DMS153 (cell line): ENCODE measurements around the gene HOMER2.
A peak's percentile ranks its signal among the peaks of the same experiment; 100 is the strongest.
"Not testable (repeated sequence)": the region's sequence is repeated elsewhere in the genome, so short reads cannot be mapped to it uniquely, and the experiment has no call there.

Experiments used
- DNase-seq: peaks from one replicate; lab custom pipeline; 2025; lab: John Stamatoyannopoulos, UW

The HOMER2 gene

DNA sequence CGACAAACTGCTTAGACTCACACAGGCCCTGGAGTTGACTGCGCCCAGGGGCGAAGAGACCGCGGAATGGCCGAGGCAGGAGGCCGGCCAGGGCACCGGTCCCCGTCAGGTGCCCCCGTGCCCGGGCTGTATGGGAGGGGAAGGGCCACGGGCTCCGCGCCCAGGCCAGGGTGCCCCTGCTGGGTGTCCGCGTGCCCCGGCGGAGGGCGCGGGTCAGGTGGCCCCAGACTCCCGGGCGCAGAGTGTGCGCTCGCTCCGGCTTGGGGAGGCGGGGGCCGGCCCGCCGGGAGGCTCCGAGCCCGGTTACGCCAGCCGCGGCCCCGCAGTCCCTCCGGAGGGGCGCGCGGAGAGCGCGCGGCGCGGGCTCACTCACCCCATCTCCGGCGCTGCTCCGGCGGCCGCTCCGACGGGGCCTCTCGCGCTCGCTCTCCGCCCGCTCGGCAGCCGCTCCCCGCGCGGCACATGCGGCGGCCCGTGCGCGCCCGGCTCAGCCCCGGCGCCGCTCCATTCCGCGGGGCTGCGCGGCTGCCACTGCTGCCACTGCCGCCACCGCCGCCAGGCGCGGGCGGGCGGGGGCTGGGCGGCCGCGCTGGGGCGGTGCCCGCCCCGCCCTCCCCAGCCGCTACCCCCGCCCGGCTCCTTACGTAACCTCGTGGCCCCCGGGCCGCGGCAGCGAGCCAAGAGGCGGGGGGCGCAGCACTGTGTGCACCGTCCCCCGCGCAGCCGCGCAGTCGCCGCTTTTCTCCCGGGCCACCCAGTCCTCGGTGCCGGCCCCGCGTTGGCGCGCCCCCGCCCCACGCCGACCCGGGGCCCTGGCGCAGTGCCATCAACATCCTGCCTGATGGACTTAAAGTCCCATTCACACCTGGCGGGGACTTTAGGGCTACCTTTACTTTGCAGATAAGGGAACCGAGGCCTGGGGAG is at the start of gene HOMER2:
HOMER2 (minus strand) TSS at position 563 of the 924 bp plus-strand sequence; CDS start at position 378, 185 bp downstream.
- DNase-seq, result no peak

DNA sequence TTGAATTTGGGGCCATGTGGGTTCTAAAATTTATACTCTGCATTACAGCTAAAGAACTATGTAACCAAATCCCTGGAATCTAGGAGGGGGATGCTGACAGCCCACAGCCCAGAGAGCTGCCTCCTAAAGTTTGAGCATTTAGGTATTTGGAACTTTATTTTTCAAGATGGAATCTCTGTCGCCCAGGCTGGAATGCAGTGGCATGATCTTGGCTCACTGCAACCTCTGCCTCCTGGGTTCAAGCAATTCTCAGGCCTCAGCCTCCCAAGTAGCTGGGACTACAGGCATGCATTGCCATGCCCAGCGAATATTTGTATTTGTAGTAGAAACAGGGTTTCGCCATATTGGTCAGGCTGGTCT is 48.1 kb upstream of the HOMER2 start:
- not testable (repeated sequence) for DNase-seq

DNA sequence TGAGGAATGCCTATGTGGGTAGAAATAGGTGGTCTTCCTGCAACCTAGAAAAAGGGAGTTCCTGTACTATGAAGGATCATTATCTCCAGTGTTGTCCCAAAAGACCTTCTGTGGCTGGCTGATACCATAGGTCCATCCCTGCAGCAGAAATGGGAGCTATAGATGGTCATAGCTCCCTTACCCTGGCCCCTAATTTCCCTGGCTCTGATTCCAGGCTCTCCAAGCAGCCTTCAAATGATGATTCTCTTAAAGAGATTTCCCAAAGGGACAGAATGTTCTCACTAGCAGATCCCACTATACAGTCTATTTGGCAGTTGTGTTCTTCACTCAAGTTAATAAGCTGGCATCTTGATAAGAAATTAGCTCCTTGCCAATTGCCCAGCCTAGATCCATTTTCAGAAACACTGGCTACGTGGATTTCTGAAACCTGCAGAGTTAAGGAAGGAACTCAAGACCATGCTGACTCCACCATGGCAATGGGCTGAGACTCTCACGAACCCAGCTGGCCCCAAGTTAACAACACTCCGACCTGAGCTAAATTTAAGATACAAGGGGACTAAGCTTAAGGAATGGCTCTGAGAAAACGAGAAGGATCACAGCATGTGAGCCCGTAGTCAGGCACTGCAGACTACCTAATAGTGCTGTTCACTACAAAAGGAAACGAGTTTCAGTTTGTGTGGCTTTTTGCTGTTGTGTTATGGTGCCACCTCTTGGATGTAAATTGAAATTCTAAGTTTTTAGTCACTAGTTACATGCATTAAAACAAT is 47.6 kb upstream of the HOMER2 start:
- peak; percentile 0 for DNase-seq

DNA sequence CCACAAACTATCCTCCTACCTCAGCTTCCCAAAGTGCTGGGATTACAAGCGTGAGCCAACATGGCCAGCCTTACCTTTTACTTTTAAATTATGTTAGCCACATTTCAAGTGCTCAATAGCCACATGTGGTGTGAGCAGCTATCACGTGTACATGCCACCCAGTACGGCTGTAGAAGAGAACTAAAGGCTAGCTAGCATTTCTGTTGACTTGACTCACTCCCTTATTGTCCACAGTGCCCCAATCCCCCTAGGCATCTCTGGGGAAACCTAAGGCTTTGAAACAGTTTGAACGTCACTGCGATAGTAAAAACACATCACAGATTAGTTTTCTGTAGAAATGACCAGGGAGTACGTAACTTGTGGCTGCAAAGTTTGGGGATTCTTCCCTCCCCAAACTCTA is 46.9 kb upstream of the HOMER2 start:
- no peak for DNase-seq

DNA sequence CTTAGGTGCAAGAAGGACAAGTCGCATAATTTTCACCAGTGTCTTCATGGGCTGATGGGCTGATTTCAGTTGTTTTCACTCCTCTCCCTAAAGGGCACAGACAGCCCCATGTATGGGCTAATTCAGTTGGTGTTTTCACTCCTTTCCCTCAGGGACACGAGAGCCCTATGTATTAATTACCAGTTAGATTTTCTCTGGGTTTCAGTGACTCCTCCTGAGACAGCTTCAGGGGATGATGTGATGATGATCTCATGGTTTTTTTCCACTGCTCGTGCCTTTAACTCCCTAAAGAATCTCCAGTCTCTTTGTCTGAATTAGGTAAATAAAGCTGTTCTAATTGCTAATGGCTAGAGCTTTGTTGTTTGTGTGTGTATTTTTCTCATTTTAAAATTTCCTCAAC is 43.4 kb upstream of the HOMER2 start:
- no peak for DNase-seq

DNA sequence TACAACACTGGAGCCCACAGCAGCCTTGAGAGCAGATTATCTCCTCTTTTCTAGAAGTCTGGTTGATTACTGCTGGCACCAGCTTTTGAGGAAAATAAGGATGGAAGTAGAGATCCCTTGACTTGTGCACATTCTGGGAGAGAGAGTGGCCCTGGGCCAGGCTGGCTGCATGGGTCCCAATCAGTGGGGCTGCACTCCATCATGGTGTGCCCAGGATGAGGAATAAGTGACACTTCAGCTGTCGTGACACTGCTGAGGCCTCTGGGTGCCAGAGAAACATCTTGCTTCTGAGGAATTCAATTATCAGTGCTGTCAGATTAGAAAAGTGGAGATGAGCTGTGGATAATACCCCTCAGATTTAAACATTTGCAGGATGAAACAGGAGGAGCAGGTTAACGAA is 42.6 kb upstream of the HOMER2 start:
- DNase-seq, result no peak

DNA sequence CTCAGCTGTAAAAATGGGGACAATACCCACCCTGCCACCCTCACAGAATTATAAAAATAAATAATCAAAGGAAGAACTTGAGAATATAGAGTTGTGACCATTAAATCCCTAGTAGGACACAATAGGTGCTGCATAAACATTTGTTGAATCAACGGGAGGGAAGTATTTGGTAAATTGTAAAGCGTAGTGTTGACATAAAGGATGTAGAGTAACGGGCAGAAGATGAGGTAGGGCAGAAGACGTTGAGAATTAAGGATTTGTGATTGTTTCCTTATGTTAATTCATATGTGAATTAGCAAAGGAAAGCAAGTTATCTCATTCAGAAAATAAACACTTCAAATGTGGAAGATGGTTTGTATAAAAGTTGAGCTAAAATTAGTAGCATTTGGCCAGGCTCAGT is 40.6 kb upstream of the HOMER2 start:
- DNase-seq, result no peak

DNA sequence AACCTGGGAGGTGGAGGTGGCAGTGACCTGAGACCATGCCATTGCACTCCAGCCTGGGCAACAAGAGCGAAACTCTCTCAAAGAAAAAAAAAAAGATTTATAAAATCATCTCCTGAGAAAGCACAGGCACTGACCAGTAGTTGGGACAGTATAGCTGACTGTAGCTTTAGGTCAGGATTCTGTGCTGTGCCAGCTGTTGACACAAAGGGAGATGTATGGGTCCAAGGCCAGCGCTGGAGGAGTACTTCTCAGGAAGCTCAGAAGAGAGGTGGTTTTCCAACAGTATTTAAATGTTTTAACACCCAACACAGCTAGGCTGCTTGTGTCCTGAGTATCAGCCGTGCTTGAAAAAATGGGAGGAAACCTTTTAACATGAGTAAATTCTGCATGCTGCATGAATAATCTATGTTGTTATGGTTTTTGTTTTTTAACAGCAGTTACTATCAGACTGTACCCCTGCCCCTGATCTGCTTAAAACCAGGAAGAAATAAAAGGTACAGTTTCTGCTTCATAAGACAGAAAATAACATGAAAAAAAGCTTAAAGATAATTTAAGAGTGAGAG is 40.0 kb upstream of the HOMER2 start:
- DNase-seq, result no peak

DNA sequence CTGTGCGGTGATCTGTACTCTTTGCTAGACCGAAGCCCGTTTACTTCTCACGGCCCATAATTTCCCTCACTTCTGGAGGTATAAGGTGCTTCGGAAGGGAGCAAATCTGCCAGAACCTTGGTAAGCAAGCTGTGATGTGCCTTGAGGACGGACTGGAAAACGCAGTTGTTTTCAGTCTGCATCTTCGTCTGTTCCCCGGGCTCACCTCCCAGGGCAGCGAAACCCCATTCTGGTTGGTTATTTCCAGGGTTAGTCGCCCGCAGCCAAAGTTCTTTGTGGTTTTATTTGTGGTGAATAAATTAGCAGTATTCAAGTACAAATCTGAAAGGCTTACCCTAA is 33.9 kb upstream of the HOMER2 start:
- no peak for DNase-seq

DNA sequence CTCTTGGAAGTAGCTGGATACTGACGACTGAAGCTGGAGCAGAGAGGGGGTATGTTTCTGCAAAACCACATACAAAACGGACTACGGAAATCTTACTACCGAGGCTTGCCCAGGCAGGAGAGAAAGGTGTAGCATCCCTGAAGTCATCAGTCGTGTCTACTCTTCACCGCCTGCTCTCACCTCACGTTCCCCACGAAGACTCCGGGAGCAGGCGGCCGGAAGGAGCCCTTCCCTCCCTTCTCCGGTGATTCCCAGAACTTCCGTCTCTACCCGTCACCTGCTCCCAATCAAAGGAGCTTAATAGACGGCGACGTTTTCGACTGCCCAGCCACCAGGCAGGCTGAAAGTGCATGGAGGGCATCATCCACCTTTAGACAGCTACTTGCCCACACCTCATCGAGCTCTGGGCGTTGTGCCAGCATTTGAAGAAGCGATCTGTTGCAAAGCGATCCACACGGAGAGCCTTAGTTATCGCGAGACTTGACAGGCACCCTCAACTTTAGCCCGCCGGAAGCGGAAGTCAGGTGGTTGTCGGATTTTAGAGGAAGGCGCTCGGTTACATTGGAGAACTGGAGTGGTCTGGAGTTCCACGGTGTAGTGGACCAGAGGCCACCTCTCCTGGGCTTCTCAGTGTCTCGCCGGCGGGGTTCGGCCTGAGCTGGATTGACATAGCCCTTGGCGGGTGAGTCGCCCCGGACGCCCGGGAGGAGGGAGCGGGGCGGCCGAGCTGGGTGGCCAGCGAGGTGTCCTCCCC is 33.3 kb upstream of the HOMER2 start, which contains the start of gene RAMAC:
RAMAC (plus strand) TSS at position 523 of the 754 bp plus-strand sequence. CDS start 2,809 bp downstream, outside the sequence.
- DNase-seq, result peak; percentile 76

DNA sequence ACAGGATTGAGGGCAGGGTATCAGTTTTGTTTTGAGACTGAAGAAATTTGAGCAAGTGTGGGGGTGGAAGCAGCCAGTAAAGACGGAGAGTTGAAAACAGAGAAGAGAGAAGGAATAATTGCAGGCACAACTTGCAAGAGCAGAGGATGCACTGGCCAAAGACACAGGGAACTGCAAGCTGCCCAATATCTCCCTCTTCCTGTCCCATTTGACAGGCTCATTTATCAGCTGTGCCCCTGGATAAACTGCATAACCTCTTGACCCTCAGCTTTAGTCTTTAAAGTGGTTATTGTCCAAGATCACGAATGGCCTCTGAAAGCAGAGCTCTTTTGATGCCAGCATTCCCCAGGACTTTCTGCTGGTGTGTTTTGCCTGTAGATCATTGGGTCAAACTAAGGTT is 28.5 kb upstream of the HOMER2 start:
- DNase-seq, result no peak

DNA sequence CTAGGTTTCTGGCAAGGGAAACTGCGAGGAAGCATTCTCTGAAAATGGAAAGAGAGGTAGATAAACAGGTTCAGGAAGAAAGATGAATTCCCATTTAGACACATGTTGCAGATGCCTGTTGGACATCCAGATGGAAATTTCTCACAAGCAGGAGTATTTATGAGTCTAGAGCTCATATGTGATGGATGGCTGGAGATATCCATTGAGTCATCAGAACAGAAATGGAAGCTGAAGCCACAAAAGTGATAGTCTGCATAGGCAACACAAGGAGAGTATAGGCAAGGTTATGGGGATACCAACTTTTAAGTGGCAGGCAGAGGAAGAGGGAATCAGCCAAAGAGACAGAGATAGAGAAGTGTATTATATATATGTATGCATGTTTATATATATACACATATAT is 27.2 kb upstream of the HOMER2 start:
- DNase-seq, result no peak

DNA sequence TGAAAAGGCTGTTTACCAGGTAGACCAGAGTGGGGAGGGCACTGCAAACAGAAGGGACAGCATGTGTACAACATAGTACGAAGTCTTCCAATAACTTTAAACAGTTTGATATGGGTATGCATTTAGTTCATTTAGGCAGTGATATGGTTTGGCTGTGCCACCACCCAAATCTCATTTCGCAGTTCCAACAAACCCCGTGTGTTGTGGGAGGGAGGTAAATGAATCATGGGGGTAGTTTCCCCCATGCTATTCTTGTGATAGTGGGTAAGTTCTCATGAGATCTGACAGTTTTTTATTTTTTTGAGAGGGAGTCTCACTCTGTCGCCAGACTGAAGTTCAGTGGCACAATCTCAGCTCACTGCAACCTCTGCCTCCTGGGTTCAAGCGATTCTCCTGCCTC is 25.9 kb upstream of the HOMER2 start:
- DNase-seq, result no peak

DNA sequence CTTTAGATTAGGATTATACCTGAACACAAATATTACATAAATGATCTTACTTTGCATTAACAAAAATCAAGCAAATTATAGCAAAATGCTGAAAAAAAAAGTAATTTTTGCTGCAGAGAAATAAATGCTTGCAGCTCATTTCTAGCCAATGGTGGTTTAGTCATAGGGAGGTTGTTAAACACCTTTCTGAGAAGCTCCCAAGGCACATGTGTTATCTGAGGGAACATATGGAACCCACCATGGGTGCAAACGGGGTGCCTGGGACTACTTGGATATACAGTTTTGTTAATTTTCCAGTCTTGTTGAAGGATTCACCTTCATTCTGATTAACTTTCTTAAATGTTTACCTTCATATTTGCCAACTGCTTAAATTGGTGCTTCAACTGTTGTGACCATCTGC is 24.6 kb upstream of the HOMER2 start:
- no peak for DNase-seq

DNA sequence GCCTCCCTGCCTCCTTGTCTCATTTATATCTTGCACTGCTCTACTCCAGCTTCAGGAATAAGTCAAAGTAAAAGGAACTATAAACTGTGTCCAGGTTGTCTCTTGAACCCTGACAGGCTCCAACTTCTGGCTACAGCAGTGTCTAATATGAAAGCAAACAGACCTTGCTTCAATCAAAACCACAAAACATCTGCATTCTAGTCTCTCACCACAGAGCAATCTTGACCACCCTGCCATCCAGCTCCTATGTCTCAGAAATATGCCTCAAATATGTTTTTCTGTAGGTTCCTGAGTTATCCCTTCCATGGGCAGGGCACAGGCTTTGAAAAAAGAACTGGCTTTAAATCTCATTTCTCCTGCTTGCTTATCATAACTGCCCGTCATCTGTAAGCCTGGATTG is 20.5 kb upstream of the HOMER2 start:
- no peak for DNase-seq

DNA sequence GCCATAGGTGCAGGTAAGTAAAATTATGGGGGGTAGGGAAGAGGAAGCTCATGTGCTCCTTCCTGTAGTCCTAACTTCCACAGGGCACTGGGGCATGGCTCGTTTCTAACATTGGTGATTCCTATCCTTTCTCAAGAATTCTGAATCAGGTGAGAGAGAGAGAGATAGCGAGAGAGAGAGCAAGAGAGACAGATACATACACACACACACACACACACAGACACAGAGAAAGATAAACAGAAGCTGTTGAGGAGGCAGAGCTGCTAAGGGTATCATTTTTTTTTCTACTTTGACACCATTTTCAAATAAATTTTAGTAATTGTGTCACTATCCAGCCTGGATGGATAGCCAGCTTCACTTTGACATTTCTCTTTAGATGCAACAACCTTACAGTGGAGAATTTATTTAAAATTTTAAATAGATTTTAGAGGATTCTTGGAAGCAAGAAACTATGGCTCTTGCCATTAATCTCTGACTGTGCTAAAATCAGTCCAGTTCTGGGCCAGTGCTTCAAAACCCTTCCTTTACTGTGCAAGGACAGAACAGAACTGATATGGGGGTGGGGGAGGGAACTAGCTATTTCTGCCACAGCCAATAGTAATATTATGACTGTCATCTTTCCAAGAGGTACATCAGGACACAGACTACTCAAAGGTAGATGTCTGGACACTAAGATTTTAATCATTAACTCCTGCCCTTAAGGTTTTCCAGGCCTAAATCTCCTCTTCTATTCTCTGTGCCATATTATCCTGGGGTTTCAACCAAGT is 18.9 kb upstream of the HOMER2 start:
- no peak for DNase-seq

DNA sequence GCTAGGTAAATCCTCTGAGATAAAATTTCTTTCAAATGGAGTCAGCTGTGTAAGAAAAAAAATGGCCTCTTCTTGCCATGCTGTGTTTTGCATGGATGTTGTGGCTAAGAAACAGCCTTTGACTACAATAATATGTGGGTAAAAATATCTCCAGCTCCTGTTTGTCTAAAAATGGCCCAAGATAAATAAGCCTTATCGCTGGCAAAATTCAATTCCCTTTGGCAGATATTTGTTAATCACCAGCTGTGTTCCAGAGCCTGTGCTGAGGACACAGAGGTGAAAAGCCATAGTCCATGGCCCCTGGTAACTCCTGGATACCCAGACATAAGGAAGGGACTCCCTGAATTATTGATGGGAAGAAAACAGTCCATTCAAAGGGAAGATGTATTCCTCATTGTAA is 18.2 kb upstream of the HOMER2 start:
- no peak for DNase-seq

DNA sequence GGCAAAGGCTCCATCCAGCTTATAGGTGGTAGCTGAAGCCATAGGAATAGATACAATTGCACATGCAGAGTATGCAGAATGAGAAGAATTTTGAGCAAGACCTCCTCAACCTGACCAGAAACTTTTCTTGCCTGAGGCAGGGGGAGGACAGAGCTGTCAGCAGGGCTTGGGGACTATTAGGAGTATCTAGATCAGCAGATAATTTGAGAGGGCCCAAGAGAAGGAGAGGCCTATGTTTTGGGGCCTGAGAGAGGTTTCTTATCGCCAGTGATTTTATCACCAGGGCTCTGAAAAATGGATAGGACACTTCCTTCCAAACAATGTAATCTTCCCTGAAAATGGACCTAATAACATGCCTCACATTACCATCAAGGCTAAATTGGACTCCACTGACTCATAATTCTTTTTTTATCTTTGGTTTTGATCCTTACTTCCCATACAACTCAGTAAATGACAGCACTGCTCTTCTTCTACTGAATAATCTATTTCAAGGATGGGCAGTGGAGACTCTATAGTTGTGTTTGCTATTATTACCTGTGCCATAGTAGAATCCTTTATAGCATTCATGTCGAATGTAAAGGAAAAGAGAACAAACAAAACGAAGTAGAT is 17.7 kb upstream of the HOMER2 start:
- no peak for DNase-seq

DNA sequence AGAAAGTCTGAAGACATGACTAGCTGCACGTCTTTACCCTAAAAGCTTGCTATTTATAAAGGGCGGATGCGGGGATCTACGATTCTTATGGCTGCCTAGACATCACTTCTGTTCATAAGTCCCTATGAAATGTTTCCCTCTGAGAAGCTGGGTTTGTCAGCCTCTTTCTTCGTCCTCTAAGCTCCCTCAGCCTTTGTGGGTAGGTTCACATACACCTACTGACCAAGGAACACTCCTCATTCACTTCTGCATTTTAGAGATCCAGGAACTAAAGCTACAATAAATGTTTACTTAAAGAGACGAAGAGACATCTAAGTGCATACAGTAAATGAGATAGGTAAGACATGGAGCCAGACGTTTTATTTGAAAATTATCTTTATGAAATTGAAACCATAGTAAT is 16.8 kb upstream of the HOMER2 start:
- DNase-seq, result no peak

DNA sequence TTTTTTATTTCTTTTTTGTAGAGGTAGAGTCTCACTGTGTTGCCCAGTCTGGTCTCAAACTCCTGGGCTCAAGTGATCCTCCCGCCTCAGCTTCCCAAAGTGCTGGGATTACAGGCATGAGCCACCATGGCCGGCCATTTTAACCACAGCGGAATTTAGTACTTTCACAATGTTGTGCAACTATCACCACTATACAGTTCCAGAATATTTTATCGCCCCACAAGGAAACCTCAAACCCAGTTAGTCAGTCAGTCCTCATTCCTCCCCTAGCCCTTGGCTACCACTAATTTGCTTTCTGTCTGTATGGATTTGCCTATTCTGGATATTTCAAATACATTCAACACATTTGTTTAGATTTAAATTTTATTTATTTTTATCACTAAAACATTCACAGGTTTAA is 15.5 kb upstream of the HOMER2 start:
- DNase-seq, result no peak

DNA sequence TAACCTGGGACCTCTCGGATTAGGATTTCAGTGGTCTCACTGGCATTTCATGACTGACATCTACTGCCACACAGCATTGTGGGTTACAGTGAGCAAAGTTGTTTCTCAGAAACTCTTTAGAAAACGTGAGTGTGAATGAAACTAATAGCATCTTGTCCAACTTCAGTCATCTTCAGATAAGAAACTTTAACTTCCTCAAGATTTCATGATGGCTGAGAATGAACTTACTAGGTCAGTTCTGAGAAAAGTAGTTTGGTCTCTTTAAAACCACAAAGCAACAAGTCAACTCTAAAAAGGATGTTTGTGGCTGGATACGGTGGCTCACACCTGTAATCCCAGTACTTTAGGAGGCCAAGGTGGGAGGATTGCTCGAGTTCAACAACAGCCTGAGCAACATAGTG is 14.2 kb upstream of the HOMER2 start:
- no peak for DNase-seq
